Pancreas (tissue), 10 donors: ENCODE data around the gene ENPP3. TPM values are rescaled to one million over a fixed set of nuclear protein-coding genes. Genes with fewer than 3 reads are reported as not detected.

Experiments
- ATAC-seq, 4 donors: fragments of 200-7000 bp; cut with Tn5 transposase; one replicate each; pipeline versions ENCODE4 v1.8.0 to v1.9.1; 2020; ENCODE audit warnings: mild to moderate bottlenecking in 4 of 4, moderate library complexity in 4 of 4
- DNase-seq, 6 donors: peaks; one replicate each; pipeline ENCODE4 v3.0.0-alpha.2; 2020
- FAIRE-seq: peaks from 2 replicates; lab custom pipeline; 2012; peaks lifted over from hg19 to GRCh38; lab: Jason Lieb, UNC
- H3K27ac ChIP-seq, 4 donors: fragments of 200-600 bp; sonication (generic); 1 replicate in 3 of 4; 2 replicates in 1 of 4; pipeline versions ENCODE4 v1.5.0 to v1.8.0; 2020
- H3K27me3 ChIP-seq, 4 donors: fragments of 200-600 bp; one replicate each; pipeline ENCODE4 v1.8.0; 2021
- H3K36me3 ChIP-seq, 3 donors: fragments of 200-600 bp; sonication (generic) in 1 of 3; one replicate each; pipeline versions ENCODE4 v1.5.0 to v1.8.0; 2020 to 2021
- H3K4me1 ChIP-seq, 3 donors: fragments of 200-600 bp; one replicate each; pipeline ENCODE4 v1.8.0; 2021
- H3K4me3 ChIP-seq, 4 donors: fragments of 200-600 bp; sonication (generic) in 2 of 4; one replicate each; pipeline versions ENCODE4 v1.5.0 to v1.8.0; 2020 to 2021
- H3K9me3 ChIP-seq, 4 donors: fragments of 200-600 bp; one replicate each; pipeline ENCODE4 v1.8.0; 2021
- WGBS, 2 donors: extraction: QIAGEN DNeasy Blood & Tissue Kit; methylation state at CpG; one replicate each; pipeline ENCODE4 v1.1.7; 2013; 5-methylcytosine and 5-hydroxymethylcytosine counted together
- intact Hi-C, 3 donors: fragments of 100-400 bp; cut with DNase I; formaldehyde crosslinking; loops; one replicate each; pipeline versions ENCODE4 v1.11.1 to v1.14.2; 2022
- polyA plus RNA-seq, 2 donors: library from polyadenylated mRNA; stranded (reverse); fragments of 200-250 nt; gene quantifications; one replicate each; pipeline ENCODE4 v1.2.3, GENCODE V29; 2013
- total RNA-seq, 6 donors: library from RNA; stranded (reverse); fragmentation: NEBNext Ultra II Directional in 4 of 6; extraction: Animal tissue kit (Norgen Biotek cat#: 25700) in 4 of 6; gene quantifications; one replicate each; pipeline versions ENCODE4 v1.2.1 to v1.2.4, GENCODE V29; 2021 to 2023
- TF ChIP-seq, protein P1 (sequence below), 4 donors: fragments of 200-600 bp; sonication (generic) in 3 of 4; IDR thresholded peaks; one replicate each; pipeline versions ENCODE4 v1.5.0 to v1.8.0; 2021; ENCODE audit warnings: antibody characterized with exemption in 4 of 4
- donor health status: healthy with polysubstance abuse.
- donor health status: DM: no; HTN: no; CAD: no; lungs with moderate emphysema.
- donor health status: DM: no; HTN: no; CAD: no.
- donor health status: control.
- donor health status: control.
- donor health status: Bipolar disorder and iron deficiency.
- donor health status: DM: yes; HTN: yes; CAD: no.
- donor health status: DM: no; HTN: no; CAD: no.
- donor health status: DM: no; HTN: no; CAD: no.
- donor health status: DM: yes; HTN: yes; CAD: no.

Gene ENPP3
- total and polyA plus RNA-seq, 8 donors = 0.07 to 0.38 (median 0.13) TPM; not detected in 3

GRCh38 chr6:131763749-131764148 is 126.6 kb downstream of the ENPP3 start:
- ATAC-seq (no peak), DNase-seq (no peak), FAIRE-seq (no peak)
- no peak overlapping the region for H3K4me3 ChIP-seq
- TF ChIP-seq, protein P1, sequence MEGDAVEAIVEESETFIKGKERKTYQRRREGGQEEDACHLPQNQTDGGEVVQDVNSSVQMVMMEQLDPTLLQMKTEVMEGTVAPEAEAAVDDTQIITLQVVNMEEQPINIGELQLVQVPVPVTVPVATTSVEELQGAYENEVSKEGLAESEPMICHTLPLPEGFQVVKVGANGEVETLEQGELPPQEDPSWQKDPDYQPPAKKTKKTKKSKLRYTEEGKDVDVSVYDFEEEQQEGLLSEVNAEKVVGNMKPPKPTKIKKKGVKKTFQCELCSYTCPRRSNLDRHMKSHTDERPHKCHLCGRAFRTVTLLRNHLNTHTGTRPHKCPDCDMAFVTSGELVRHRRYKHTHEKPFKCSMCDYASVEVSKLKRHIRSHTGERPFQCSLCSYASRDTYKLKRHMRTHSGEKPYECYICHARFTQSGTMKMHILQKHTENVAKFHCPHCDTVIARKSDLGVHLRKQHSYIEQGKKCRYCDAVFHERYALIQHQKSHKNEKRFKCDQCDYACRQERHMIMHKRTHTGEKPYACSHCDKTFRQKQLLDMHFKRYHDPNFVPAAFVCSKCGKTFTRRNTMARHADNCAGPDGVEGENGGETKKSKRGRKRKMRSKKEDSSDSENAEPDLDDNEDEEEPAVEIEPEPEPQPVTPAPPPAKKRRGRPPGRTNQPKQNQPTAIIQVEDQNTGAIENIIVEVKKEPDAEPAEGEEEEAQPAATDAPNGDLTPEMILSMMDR (IDR thresholded peaks at IDR 0.05) = no peak
- no peak overlapping the region for H3K27ac ChIP-seq
- no peaks in the 10 kb centered on the region for H3K36me3 ChIP-seq
- WGBS, 2 donors = 47% methylated on average over 1 of the region's 1 CpG
- no peaks in the 10 kb centered on the region for H3K4me1 ChIP-seq
- H3K9me3 ChIP-seq = no peaks in the 10 kb centered on the region
- intact Hi-C loops = no loop called here
- no peaks in the 10 kb centered on the region for H3K27me3 ChIP-seq

DNA sequence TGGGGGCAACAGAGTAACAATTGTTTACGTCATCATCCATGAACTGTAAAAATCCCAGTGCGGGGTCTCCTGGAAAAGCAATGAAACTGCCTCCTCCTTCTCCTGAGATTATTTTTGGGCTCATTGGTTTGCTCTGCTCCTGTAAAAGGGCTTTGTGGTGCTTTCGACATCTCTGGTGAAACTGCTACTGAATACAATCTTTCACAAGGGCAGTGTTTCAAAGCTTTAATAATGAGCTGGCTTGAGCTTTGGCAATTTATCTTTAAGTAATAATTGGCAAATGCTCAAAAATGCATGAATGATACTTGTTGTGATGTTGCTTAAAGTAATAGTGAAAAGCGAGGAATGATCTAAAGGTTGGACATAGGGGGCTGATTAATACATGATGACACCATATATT is 127.2 kb downstream of the ENPP3 start:
- no peaks in the 10 kb centered on the region for H3K9me3 ChIP-seq
- FAIRE-seq = no peak
- WGBS, 2 donors = 72 to 73% methylated on average over 4 of the region's 4 CpGs

GRCh38 chr6:131765081-131765803 is 128.1 kb downstream of the ENPP3 start:
- no peaks in the 10 kb centered on the region for H3K4me1 ChIP-seq
- FAIRE-seq = no peak
- no peak for ATAC-seq

More for the DNA sequence above, 127.2 kb downstream of the ENPP3 start:
- no peaks in the 10 kb centered on the region for H3K36me3 ChIP-seq
- no peak overlapping the region for H3K4me3 ChIP-seq
- no peaks in the 10 kb centered on the region for H3K27me3 ChIP-seq
- DNase-seq (no peak), ATAC-seq (no peak)
- intact Hi-C loops = no loop called here
- TF ChIP-seq, protein P1 (IDR thresholded peaks at IDR 0.05) = no peak
- H3K4me1 ChIP-seq = no peaks in the 10 kb centered on the region
- no peak overlapping the region for H3K27ac ChIP-seq

GRCh38 chr6:131765804-131766135 is 128.7 kb downstream of the ENPP3 start:
- no peaks in the 10 kb centered on the region for H3K27me3 ChIP-seq
- no peak for DNase-seq
- H3K27ac ChIP-seq = no peak overlapping the region
- TF ChIP-seq, protein P1 (IDR thresholded peaks at IDR 0.05) = no peak
- ATAC-seq = no peak
- H3K4me1 ChIP-seq = no peaks in the 10 kb centered on the region
- H3K36me3 ChIP-seq = no peaks in the 10 kb centered on the region
- FAIRE-seq = no peak
- no peaks in the 10 kb centered on the region for H3K9me3 ChIP-seq
- intact Hi-C loops = no loop called here
- no peak overlapping the region for H3K4me3 ChIP-seq
- 81 to 87% methylated on average over 4 of the region's 4 CpGs for WGBS, 2 donors

More at GRCh38 chr6:131765081-131765803, 128.1 kb downstream of the ENPP3 start:
- WGBS, 2 donors = 71 to 75% methylated on average over 9 of the region's 9 CpGs
- H3K27ac ChIP-seq = no peak overlapping the region
- TF ChIP-seq, protein P1 (IDR thresholded peaks at IDR 0.05) = no peak
- intact Hi-C loops = no loop called here
- no peaks in the 10 kb centered on the region for H3K36me3 ChIP-seq
- DNase-seq = no peak
- H3K9me3 ChIP-seq = no peaks in the 10 kb centered on the region
- no peak overlapping the region for H3K4me3 ChIP-seq
- no peaks in the 10 kb centered on the region for H3K27me3 ChIP-seq

DNA sequence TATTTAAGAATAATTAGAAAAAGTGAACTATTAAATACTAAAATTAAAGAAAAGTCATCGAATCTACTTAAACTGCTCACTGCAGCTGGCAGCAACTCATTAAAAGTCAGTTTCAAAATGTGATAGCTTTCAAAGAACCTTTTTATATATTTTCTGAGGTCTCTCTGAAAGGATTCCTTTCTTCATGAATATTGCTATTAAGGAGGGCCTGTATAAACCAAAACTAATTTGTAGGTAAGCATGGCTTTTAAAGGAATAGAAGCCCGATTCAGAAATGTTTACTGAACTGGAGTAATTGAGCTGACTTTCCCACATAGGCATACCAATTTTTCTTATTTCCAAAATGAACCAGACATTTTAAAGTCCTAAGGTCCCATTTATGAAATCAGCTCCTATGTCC is 129.5 kb downstream of the ENPP3 start:
- no peak overlapping the region for H3K27ac ChIP-seq
- H3K36me3 ChIP-seq = no peaks in the 10 kb centered on the region
- WGBS, 2 donors = 67 to 73% methylated on average over 2 of the region's 2 CpGs
- no peak for FAIRE-seq
- no peak for DNase-seq
- ATAC-seq = no peak
- TF ChIP-seq, protein P1 (IDR thresholded peaks at IDR 0.05) = no peak
- intact Hi-C loops = no loop called here
- no peaks in the 10 kb centered on the region for H3K4me1 ChIP-seq
- H3K4me3 ChIP-seq = no peak overlapping the region
- H3K27me3 ChIP-seq = no peaks in the 10 kb centered on the region
- H3K9me3 ChIP-seq = no peaks in the 10 kb centered on the region
